T-helper 9 cell (primary cell): Measurements from ENCODE around the gene SOWAHB.
"Not testable (repeated sequence)": the region's sequence is repeated elsewhere in the genome, so short reads cannot be mapped to it uniquely, and the experiment has no call there.

Experiments
- DNase-seq: peaks from one replicate; pipeline ENCODE4 v3.0.0-alpha.2; 2020

SOWAHB gene

DNA sequence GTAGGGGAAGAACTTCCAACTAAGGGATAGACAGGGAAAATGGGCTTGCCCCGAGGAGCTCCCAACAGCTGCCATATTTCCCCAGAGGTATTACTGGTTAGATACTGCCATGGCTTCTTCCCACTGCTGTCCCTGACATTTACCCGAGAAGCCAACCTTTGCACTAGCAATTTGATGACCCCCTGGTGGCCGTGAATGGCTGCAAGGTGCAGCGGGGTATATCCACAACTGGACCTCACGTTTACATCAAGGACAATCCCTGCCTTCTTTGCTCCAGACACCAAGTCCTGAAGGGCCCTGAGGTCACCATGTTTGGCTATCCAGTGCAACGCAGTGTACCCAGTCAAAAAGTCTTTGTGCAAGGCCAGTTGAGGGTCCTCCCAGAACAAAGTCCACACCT is 2.3 kb downstream of the SOWAHB start:
- no peak for DNase-seq

DNA sequence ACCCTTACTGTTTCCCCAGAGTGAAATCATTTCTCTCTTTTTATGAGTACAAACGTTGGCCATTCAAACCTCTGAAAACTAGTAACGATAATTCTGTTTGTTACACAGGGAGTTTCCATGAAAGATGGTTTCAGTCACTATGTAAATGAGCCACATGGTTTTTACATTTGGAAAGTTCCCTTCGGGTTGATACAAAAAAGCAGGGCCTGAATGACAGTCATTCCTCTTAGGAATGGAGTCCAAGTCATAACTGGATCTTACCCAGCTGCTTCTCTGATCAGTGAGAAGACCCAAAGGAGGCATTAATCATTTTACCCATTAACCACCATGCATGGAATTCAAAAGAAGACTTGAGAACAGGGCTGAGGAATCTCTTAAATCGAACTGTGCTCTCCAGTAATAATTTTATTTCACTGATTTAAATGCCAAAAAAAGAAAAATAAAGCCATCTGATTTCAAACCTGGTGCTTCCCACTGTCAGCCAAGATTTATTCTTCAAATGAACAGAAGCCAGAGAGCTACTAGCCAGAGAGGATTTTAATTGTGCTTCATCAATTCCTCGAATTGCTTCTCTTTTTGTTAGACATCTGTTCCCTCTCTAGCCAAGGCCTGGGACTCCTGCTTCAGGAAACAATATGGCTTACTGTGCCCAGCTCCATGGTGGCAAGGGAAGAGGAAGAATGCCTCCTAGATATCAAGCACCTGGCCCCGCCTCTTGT is 3.2 kb downstream of the SOWAHB start:
- no peak for DNase-seq

DNA sequence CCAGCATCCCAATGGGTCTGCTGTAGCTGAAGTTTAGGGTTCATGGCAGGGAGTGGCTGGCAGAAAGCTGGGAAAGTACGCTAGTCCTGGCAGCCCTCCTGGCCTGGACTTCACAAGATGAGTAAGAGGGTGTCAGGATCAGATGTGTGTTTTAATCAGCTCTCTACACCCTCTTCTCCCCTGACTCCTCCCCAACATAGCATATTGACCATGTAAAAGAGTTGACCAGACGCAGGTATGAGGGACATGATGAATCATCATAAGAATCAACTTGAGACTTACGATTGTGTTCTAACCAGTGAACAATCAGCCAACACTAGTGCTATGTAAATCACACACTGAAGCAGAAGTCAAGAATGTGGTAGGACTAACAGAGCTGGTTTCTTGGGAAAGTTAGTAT is 5.3 kb downstream of the SOWAHB start:
- DNase-seq, result no peak

DNA sequence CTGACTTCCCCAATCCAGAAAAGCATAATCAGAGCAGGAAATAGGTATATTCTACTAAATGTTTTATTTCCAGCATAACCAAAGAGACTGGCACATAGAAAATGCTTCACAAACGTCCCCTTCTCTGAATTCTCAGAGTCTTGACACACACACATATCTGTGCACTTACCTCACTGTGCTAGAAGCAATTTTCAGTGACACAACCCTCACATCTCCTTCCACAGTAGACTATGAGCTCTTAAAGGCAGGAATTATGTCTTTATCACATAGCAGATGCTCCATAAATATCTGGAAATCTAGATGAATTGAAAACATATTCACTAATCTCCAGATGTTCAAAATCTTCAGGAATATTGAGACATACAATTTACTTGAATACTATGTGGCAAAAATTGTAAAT is 5.9 kb downstream of the SOWAHB start:
- DNase-seq, result no peak

DNA sequence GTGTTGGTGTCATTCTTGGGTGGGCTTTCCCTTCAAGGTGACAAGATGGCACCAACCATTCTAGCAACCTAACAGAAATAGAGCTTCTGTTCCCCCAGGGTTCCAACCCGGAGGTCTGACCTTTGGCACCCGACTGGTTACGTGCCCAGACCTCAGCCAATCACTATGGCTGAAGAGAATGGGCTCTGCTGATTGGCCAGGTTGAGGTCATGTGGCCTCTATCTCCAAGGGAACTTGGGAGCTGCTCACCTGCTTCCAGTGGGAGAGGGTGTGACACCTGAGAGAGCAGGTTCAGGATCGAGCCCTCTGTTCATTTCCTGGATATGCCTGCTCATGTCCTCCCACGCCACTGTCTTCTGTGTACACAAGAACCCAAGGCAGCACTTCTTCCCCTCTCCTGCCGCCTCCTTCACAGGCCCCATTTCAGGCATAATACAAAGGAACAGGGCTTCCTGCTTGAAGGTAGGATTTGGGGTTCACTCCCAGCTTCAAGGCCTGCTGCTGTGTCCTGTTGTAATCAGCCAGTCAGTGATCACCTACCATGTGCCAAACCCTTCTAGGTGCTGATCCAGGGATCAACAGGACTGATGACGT is 11.0 kb downstream of the SOWAHB start:
- no peak for DNase-seq

DNA sequence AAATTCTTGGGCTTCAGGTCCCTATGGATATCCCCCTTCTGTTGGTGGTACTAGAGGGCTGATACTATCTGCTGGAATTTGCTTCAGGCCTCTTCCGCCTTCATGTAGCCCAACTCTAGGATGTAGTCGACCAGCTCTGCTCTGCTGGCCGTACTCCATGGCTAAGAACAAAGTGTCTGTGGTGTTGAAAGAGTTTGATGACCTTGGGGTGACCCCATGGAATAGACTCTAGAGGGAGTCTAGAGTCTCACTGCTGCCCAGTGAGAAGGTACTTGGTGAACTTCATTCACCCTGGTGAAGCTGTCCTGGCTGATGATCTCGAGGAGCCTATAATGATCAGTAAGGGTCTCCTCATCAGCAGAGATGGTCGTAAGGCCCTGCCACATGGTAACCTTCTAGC is 11.7 kb downstream of the SOWAHB start:
- DNase-seq, result no peak

DNA sequence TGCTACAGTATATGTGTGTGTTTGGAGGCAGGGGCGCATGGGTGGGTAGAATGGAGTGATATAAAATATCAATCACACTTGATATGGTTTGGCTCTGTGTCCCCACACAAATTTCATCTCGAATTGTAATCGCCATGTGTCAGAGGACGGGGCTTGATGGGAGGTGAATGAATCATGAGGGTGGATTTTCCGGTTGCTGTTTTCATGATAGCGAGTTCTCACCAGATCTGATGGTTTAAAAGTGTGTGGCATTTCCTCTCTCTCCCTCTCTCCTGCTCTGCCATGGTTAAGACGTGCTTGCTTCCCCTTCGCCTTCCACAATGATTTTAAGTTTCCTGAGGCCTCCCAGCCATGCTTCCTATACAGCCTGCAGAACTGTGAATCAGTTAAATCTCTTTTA is 14.8 kb downstream of the SOWAHB start:
- no peak for DNase-seq

DNA sequence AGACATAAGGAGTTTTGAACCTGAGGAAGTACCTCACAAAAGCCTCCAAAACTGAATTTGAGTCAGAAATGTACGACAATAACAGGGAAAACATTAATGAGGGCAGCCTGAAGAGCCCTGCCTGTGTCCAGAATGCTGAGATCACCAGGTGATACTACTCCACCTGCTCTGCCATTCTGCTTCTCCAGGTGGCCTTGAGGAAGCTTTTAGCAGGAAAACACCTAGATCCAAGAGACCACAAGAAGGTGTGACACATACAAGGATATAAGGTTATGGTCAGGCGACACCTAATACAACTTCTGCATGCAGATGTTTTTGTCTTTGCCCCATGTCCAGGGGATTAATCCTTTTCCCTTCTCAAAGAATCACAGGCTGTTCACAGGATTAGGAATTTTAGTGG is 15.3 kb downstream of the SOWAHB start:
- no peak for DNase-seq

DNA sequence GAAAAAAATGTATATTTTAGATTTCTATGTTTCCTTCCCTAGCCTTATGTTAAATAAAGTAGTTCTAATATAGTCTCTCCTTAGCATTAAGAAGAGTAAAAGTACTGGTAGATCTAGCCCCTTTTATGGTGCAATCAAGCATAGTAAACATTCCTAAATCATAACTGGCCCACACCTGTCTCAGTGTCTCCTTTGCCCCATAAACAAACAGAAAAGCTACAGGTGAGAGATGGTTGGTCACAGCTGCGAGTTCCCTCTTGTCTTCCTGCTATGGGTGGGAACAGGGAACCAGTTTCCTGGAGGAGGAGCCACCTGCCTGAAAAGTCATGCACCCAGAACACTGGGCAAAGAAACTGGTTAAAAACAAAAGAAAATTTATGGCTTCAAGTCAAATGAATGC is 16.6 kb downstream of the SOWAHB start:
- DNase-seq, result no peak

DNA sequence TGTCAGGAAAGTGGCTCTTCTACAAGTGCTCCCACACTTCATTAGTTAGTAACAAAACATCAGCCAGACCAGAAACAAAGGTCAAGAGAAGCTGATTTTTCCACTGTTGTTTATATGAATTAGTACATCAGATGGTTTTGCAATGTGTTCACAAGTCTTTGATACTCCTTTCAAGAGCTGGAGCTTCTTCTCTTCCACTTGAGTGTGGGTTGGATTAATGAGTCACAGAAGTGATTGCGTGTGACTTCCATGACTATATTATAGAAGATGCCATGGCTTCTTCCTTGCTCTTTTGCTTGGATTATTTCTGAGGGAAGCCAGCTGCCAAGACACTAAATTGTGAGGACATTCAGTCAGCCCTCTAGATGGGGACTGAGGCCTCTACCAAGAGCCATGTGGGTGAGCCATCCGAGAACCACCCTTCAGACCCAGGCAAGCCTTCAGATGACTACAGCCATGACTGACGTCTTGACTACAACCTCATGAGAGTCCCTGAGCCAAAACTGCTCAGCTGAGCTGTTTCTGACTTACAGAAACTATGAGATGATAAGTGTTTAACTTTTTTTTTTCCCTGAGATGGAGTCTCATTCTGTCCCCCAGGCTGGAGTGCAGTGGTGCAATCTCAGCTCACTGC is 18.1 kb downstream of the SOWAHB start:
- DNase-seq, result no peak

DNA sequence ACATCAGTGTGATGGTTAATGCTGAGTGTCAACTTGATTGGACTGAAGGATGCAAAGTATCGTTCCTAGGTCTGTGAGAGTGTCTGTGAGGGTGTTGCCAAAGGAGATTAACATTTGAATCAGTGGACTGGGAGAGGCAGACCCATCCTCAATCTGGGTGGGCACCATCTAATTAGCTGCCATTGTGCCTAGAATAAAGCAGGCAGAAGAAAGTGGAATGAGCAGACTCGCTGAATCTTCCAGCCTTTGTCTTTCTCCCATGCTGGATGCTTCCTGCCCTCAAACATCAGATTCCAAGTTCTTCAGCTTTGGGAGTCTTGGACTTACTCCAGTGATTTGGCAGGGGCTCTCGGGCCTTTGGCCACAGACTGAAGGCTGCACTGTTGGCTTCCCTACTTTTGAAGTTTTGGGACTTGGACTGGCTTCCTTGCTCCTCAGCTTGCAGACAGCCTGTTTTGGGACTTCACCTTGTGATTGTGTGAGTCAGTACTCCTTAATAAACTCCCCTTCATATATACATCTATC is 19.2 kb downstream of the SOWAHB start:
- not testable (repeated sequence) for DNase-seq

DNA sequence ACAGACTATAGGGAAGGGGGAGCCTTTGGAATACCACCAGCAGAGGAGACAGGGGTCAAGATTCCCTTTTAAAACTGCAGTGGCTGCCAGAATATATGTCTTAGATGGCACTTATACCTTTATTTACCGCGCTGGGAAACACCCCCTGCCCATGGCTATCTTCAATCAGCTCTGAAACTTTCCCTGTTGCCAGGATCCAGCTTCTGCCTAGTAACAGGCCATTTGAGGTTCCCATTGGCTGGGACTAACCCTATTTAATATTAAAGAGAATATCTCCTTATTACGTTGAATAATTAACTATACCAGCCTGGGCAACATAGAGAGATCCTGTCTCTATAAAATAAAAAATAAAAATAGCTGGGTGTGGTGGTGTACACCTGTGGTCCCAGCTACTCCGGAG is 23.8 kb downstream of the SOWAHB start:
- no peak for DNase-seq

DNA sequence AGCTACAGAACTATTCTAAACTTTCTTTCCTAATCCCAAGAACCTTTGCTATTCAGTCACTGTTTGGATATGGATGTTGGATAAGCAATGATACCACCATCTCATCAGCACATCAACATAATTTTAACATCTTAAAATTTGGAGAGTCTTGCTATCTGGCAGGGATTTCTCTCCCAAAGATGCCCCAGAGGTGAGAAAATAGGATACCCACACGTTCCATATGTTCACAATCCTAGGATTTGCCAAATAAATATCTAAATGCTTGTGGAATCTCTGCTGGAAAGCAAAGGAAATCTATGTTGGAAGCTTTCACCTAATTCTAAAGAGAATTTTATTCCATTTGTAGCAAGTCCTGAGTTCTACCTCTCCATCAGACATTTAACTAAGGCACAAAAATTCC is 24.4 kb downstream of the SOWAHB start:
- no peak for DNase-seq

DNA sequence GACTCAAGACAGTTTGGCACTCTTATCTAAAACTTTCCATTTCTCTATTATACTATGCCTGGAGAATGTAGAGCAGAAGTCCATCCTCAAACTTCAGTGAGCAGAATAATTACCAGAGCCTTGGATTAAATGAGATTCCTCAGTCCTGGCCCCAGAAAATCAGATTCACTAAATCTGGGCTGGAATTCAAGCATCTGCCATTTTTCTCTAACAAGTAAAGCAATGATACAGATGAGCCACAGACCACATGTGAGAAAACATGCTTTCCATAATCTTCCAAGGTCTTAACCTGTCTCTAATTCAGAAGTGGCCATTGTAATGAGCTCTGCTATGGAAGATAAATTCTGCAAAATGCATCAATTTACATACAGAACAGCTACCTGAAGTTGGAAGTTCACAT is 25.4 kb downstream of the SOWAHB start:
- DNase-seq, result no peak

DNA sequence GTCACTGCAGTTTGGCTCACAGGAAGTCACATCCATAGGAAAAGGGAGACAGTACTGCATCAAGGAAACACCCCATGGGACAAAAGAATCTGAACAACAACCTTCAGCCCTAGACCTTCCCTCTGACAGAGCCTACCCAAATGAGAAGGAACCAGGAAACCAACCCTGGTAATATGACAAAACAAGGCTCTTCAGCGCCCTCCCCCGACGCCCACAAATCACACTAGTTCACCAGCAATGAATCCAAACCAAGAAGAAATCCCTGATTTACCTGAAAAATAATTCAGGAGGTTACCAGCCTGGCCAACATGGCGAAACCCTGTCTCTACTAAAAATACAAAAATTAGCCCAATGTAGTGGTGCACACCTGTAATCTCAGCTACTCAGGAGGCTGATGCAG is 29.2 kb downstream of the SOWAHB start:
- not testable (repeated sequence) for DNase-seq

DNA sequence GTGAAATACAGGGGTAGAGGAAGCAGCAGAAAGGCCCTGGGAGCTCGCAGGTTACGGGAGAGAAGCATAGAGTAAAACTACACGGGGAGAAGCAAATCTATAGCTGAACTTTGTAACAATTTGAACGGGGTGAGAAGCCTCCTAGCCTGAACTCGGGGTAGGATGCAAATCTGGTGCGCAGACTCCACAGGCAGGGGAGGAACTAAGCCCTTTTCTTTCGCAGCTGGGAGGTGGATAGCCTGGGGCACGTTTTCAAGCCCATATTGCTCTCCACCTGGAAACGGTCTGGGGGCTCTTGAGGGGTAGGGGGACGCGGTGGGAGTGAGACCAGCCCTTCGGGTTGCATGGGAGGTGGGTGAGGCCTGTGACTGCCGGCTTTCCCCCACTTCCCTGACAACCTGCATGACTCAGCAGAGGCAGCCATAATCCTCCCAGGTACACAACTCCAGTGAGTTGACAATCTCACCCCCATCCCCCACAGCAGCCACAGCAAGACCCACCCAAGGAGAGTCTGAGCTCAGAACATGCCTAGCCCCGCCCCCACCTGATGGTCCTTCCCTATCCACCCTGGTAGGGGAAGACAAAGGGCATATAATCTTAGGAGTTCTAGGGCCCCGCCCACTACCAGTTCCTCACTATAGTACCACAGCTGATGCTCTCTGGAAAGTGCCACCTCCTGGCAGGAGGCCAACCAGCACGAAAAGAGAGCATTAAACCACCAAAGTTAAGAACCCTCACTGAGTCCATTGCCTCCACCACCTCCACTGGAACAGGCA is 29.9 kb downstream of the SOWAHB start:
- no peak for DNase-seq

DNA sequence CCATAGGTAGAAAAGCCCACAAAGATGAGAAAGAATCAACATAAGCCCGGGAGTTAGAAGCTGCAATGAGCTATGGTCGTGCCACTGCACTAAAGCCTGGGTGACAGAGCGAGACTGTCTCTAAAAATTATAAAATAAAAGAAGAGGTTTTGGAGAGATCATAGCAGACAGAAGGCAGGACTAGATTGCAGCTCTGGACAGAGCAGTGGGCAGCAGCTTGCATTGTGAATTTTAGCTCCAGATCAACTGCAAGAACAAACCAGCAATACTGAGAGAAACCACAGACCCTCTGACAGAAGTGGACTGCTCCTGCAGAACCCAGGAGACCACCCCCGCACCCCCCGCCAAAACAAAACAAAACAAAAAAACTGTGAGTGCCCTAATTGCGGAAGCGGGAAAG is 30.6 kb downstream of the SOWAHB start:
- no peak for DNase-seq

DNA sequence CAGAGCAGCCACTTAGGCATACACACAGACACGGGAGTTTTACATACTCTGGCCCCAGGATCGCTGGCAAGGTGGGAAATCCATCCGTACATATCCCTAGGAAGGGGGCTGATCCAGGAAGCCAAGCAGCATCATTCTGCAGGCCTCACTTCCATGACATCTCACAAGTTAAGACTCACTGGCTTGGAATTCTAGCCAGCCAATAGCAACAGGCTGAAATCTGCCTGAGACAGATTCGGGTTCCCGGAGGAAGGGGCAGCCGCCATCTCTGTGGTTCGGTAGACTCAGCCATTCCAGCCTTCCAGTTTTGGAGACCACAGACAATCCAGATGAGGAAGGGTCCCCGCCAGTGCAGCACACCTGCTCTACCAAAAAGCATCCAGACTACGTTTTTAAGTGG is 31.3 kb downstream of the SOWAHB start:
- DNase-seq, result no peak

DNA sequence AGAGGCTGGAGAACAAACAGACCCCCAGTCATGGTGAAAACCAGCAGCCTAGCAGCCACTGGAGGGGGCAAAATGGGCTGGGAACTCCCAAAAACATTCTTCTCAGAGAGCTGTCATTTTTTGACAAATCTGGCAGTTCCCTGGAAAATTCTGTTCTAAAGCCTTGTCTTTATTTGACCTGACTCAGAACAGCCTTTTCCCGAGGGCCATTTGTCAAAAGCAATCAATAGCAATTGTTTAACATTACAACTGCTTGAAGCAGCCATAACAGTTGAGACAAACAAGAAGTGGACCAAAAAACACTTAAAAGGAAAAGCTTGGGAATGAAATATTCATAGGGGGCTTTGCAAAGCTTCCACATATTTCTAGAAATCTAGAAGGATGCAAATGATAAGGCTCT is 39.6 kb downstream of the SOWAHB start:
- no peak for DNase-seq

DNA sequence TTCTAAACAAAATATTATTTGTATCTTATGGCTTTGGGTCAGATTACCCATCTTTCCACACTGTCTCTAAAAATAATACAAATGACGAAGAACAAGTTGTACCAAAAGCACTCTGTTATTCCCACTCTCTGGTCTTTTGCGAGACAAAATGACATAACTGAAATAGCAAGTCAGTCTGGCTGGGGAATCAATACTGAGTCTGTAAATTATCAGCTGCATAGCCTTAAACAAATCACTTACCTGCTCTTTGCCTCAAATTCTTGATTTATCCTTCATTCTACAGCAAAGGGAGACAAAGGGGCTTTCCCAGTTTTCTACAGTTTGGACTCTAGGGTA is 40.9 kb downstream of the SOWAHB start:
- DNase-seq, result no peak

DNA sequence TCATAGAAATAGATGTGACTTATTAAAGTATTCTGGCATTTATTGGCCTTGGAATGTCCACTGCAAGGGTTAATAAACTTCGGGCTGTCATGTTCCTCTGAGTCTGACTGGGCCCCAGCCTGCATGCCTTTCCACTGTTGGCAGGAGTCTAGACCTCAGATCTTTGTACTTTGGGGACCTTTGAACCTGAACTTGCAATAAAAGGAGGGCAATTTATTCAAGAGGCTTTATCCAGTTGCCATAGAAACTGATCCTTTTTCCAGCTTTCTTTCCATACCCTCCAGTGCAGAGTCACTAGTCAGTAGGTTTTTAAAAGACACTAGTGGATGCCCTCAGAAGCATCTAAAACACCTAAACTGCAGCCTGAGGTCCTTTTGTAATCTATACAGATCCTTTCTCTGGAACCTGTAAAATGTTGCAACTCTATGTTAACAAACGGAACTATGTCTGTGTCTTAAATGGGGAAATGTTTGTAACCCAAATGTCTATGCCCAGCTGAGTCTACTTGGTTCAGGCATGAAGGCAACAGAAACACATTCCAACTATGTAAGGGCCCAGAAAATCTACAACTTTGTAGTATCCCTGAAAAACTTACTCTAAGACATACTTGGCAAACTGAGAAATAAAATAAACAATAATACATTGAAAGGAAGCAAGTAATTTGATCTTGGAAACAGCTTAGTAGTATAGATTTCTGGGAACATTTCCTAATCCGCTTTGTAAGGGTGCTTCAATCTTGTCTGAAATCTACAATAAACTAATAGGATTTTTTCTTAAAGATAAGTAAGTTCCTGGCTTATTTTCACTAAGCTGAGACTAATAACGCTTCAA is 41.5 kb downstream of the SOWAHB start:
- no peak for DNase-seq

DNA sequence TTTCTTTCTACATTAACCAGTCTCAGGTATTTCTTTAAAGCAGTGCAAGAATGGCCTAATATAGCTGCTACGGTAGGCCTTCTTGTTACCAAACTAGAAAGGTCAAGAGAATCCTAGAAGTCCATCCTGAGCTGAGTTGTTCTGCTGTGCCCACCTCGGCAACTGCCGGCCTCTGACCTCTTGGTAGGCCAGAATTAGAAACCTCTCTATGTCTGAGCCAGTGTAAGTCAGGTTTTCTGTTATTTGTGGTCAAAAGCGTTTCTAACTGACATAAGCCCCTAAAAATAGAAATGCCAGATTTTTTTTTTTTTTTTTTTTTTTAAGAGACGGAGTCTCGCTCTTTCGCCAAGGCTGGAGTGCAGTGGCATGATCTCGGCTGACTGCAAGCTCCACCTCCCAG is 43.1 kb downstream of the SOWAHB start:
- no peak for DNase-seq

DNA sequence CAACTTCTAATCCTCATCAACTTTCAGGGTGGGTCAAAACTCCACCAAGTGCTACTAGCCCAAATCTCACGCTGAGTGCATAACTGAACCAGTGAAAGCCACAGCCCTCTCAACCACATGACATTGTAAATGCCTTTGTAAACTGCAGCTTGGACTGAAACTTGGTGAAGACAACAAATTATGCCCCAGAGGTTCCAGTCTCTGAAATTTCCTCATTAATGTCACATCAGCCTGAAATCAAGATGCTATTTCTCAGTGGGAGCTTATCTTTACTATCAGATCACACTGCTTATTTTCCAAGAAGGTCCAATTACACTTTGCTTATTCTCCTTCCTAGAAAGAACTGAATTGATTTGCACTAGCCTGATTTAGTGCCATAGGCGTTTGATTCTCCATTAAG is 46.6 kb downstream of the SOWAHB start:
- no peak for DNase-seq
